ENCODE results near the gene FZD10. TPM values are rescaled to one million over a fixed set of nuclear protein-coding genes. Genes with fewer than 3 reads are reported as not detected.

FZD10 gene
- total and polyA plus RNA-seq, 4 experiments from 2014 or later, result not detected

DNA sequence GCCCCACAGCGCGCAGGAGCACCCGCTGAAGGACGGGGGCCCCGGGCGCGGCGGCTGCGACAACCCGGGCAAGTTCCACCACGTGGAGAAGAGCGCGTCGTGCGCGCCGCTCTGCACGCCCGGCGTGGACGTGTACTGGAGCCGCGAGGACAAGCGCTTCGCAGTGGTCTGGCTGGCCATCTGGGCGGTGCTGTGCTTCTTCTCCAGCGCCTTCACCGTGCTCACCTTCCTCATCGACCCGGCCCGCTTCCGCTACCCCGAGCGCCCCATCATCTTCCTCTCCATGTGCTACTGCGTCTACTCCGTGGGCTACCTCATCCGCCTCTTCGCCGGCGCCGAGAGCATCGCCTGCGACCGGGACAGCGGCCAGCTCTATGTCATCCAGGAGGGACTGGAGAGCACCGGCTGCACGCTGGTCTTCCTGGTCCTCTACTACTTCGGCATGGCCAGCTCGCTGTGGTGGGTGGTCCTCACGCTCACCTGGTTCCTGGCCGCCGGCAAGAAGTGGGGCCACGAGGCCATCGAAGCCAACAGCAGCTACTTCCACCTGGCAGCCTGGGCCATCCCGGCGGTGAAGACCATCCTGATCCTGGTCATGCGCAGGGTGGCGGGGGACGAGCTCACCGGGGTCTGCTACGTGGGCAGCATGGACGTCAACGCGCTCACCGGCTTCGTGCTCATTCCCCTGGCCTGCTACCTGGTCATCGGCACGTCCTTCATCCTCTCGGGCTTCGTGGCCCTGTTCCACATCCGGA lies 1.4 kb downstream of the FZD10 start:
- peaks cover 0 to 2% (median 0%) of the 10 kb centered on the region in 8 donors for H3K9me3 Mint-ChIP-seq
- no peaks in the 10 kb centered on the region for H3K36me3 Mint-ChIP-seq
- Histone ChIP-seq H3K9me3 (ENCODE audit: control insufficient read depth in 1 of 2, low read length in 2 of 2) (no peaks in the 10 kb centered on the region), H3K36me3 (ENCODE audit: insufficient read depth, low read length) (no peaks in the 10 kb centered on the region), H3K4me3 (ENCODE audit: low read length in 2 of 2) (no peak overlapping the region), H3K27ac (ENCODE audit: low read depth, low read length) (no peak overlapping the region), H3K4me1 (ENCODE audit: insufficient read depth, low read length) (no peaks in the 10 kb centered on the region), H3K27me3 (ENCODE audit: insufficient read depth, low read length) (no peaks in the 10 kb centered on the region)
- ChIA-PET CTCF (ENCODE audit: partially characterized antibody) (no interaction called here), POLR2A (ENCODE audit: partially characterized antibody) (no interaction called here)
- H3K27me3 Mint-ChIP-seq, result peaks cover 15 to 29% of the 10 kb centered on the region in 2 donors
- H3K4me3 Mint-ChIP-seq, result peak overlapping the region in 2 of 8 donors; percentile 30 to 61
- H3K4me1 Mint-ChIP-seq, result peaks cover 0 to 12% (median 0%) of the 10 kb centered on the region in 4 donors
- intact Hi-C loops (cut with micrococcal nuclease), result no loop called here
- no peak for DNase-seq
- H3K27ac Mint-ChIP-seq, result no peak overlapping the region

DNA sequence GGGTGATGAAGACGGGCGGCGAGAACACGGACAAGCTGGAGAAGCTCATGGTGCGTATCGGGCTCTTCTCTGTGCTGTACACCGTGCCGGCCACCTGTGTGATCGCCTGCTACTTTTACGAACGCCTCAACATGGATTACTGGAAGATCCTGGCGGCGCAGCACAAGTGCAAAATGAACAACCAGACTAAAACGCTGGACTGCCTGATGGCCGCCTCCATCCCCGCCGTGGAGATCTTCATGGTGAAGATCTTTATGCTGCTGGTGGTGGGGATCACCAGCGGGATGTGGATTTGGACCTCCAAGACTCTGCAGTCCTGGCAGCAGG lies 1.9 kb downstream of the FZD10 start:
- Mint-ChIP-seq H3K9me3 (peaks cover 0 to 4% (median 0%) of the 10 kb centered on the region in 8 donors), H3K27me3 (peaks cover 15 to 29% of the 10 kb centered on the region in 2 donors)

DNA sequence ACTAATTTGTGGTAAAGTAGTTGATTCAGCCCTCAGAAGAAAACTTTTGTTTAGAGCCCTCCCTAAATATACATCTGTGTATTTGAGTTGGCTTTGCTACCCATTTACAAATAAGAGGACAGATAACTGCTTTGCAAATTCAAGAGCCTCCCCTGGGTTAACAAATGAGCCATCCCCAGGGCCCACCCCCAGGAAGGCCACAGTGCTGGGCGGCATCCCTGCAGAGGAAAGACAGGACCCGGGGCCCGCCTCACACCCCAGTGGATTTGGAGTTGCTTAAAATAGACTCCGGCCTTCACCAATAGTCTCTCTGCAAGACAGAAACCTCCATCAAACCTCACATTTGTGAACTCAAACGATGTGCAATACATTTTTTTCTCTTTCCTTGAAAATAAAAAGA lies 2.7 kb downstream of the FZD10 start:
- Histone ChIP-seq H3K36me3 (ENCODE audit: insufficient read depth, low read length) (no peaks in the 10 kb centered on the region), H3K27me3 (ENCODE audit: insufficient read depth, low read length) (no peaks in the 10 kb centered on the region), H3K9me3 (ENCODE audit: control insufficient read depth in 1 of 2, low read length in 2 of 2) (no peaks in the 10 kb centered on the region), H3K4me3 (ENCODE audit: low read length in 2 of 2) (no peak overlapping the region), H3K4me1 (ENCODE audit: insufficient read depth, low read length) (no peaks in the 10 kb centered on the region), H3K27ac (ENCODE audit: low read depth, low read length) (no peak overlapping the region)
- intact Hi-C loops (cut with micrococcal nuclease), result no loop called here
- H3K27me3 Mint-ChIP-seq, result peaks cover 15 to 29% of the 10 kb centered on the region in 2 donors
- no peak overlapping the region for H3K27ac Mint-ChIP-seq
- no peak overlapping the region for H3K4me3 Mint-ChIP-seq
- H3K9me3 Mint-ChIP-seq, result peaks cover 0 to 4% (median 0%) of the 10 kb centered on the region in 8 donors
- peaks cover 0 to 12% (median 0%) of the 10 kb centered on the region in 4 donors for H3K4me1 Mint-ChIP-seq
- ChIA-PET POLR2A (ENCODE audit: partially characterized antibody) (no interaction called here), CTCF (ENCODE audit: partially characterized antibody) (no interaction called here)
- DNase-seq, result no peak
- H3K36me3 Mint-ChIP-seq, result no peaks in the 10 kb centered on the region

More for the DNA sequence above, 1.9 kb downstream of the FZD10 start:
- intact Hi-C loops (cut with micrococcal nuclease), result no loop called here
- H3K36me3 ChIP-seq (ENCODE audit: insufficient read depth, low read length), result no peaks in the 10 kb centered on the region
- H3K9me3 ChIP-seq (ENCODE audit: control insufficient read depth in 1 of 2, low read length in 2 of 2), result no peaks in the 10 kb centered on the region
- no peak overlapping the region for H3K4me3 ChIP-seq (ENCODE audit: low read length in 2 of 2)
- DNase-seq, result no peak
- Mint-ChIP-seq H3K4me3 (no peak overlapping the region), H3K4me1 (peaks cover 0 to 12% (median 0%) of the 10 kb centered on the region in 4 donors), H3K27ac (no peak overlapping the region), H3K36me3 (no peaks in the 10 kb centered on the region)
- POLR2A ChIA-PET (ENCODE audit: partially characterized antibody), result no interaction called here
- no peaks in the 10 kb centered on the region for H3K4me1 ChIP-seq (ENCODE audit: insufficient read depth, low read length)
- CTCF ChIA-PET (ENCODE audit: partially characterized antibody), result no interaction called here
- H3K27ac ChIP-seq (ENCODE audit: low read depth, low read length), result no peak overlapping the region
- H3K27me3 ChIP-seq (ENCODE audit: insufficient read depth, low read length), result no peaks in the 10 kb centered on the region

DNA sequence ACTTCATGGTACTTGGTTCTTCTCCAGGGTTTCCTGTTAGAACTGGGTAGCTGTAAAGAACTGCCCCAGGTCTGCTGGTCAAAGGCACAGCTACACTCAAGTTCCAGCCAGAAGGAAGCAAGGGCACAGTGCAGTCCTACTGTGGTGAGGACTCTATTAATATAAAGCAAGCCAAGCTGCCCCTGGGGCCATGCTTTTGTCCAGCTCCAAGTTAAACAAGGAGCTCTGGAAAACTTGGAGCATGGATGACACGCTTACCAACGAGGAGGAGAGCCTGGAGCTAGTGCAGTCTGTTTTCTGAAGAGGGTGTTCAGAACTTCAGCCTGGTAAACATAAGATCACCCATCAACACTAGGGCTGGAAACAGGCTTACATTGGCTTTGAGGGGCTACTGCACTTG lies 4.0 kb downstream of the FZD10 start:
- Mint-ChIP-seq H3K4me3 (no peak overlapping the region), H3K9me3 (peaks cover 0 to 6% (median under 1%) of the 10 kb centered on the region in 8 donors), H3K27me3 (peaks cover 12 to 25% of the 10 kb centered on the region in 2 donors), H3K27ac (no peak overlapping the region), H3K36me3 (no peaks in the 10 kb centered on the region), H3K4me1 (peaks cover 0 to 12% (median 0%) of the 10 kb centered on the region in 4 donors)
- H3K9me3 ChIP-seq (ENCODE audit: control insufficient read depth in 1 of 2, low read length in 2 of 2), result no peaks in the 10 kb centered on the region
- H3K27me3 ChIP-seq (ENCODE audit: insufficient read depth, low read length), result no peaks in the 10 kb centered on the region
- no peak overlapping the region for H3K4me3 ChIP-seq (ENCODE audit: low read length in 2 of 2)
- H3K36me3 ChIP-seq (ENCODE audit: insufficient read depth, low read length), result no peaks in the 10 kb centered on the region
- DNase-seq, result no peak
- intact Hi-C loops (cut with micrococcal nuclease), result no loop called here
- CTCF ChIA-PET (ENCODE audit: partially characterized antibody), result no interaction called here
- no peak overlapping the region for H3K27ac ChIP-seq (ENCODE audit: low read depth, low read length)
- POLR2A ChIA-PET (ENCODE audit: partially characterized antibody), result no interaction called here
- H3K4me1 ChIP-seq (ENCODE audit: insufficient read depth, low read length), result no peaks in the 10 kb centered on the region

DNA sequence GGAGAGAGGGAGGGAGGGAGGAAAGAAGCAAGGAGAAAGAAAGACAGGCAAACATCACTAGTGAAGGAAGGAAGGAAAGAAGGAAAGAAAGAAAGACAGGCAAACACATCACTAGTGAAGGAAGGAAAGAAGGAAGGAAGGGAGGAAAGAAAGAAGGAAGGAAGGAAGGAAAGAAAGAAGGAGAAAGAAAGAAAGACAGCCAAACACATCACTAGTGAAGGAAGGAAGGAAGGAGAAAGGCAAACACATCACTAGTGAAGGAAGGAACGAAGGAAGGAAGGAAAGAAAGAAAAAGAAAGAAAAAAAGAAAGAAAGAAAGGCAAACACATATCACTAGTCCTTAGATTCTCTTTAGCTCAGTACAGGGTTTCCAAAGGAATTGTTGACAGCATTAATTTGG lies 5.3 kb downstream of the FZD10 start:
- no peaks in the 10 kb centered on the region for H3K36me3 Mint-ChIP-seq
- Histone ChIP-seq H3K36me3 (ENCODE audit: insufficient read depth, low read length) (no peaks in the 10 kb centered on the region), H3K9me3 (ENCODE audit: control insufficient read depth in 1 of 2, low read length in 2 of 2) (no peaks in the 10 kb centered on the region), H3K4me3 (ENCODE audit: low read length in 2 of 2) (no peak overlapping the region), H3K27ac (ENCODE audit: low read depth, low read length) (no peak overlapping the region), H3K27me3 (ENCODE audit: insufficient read depth, low read length) (no peaks in the 10 kb centered on the region), H3K4me1 (ENCODE audit: insufficient read depth, low read length) (no peaks in the 10 kb centered on the region)
- ChIA-PET POLR2A (ENCODE audit: partially characterized antibody) (no interaction called here), CTCF (ENCODE audit: partially characterized antibody) (no interaction called here)
- intact Hi-C loops (cut with micrococcal nuclease), result no loop called here
- peaks cover 0 to 12% (median 0%) of the 10 kb centered on the region in 4 donors for H3K4me1 Mint-ChIP-seq
- no peak for DNase-seq
- H3K9me3 Mint-ChIP-seq, result peaks cover 0 to 11% (median under 1%) of the 10 kb centered on the region in 8 donors
- H3K4me3 Mint-ChIP-seq, result no peak overlapping the region
- peaks cover 12 to 25% of the 10 kb centered on the region in 2 donors for H3K27me3 Mint-ChIP-seq
- H3K27ac Mint-ChIP-seq, result peak overlapping the region in 1 of 7 donors; percentile 37

DNA sequence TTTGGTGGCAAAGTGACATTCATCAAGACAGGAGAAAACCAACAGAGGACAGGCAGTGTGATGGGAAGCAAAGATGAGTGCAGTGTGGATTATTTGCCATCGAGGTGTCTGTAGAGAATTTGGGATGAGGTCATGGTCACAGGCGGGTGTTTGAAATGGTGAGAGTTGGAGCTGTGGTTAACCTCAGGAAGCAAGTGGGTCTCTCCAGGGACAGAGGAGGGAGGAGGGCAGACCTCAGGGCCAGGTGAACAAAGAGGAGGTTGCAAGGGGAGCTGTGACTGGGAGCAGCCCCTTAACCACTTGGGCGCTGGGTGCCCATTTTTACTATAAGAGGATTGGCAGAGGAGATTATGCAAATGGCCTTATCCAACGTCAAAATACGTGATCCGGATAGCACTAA lies 7.0 kb downstream of the FZD10 start:
- CTCF ChIA-PET (ENCODE audit: partially characterized antibody), result no interaction called here
- H3K4me1 Mint-ChIP-seq, result peaks cover 0 to 1% (median 0%) of the 10 kb centered on the region in 4 donors
- intact Hi-C loops (cut with micrococcal nuclease), result no loop called here
- DNase-seq, result no peak
- Histone ChIP-seq H3K9me3 (ENCODE audit: control insufficient read depth in 1 of 2, low read length in 2 of 2) (no peaks in the 10 kb centered on the region), H3K4me3 (ENCODE audit: low read length in 2 of 2) (no peak overlapping the region), H3K36me3 (ENCODE audit: insufficient read depth, low read length) (no peaks in the 10 kb centered on the region), H3K27me3 (ENCODE audit: insufficient read depth, low read length) (no peaks in the 10 kb centered on the region), H3K4me1 (ENCODE audit: insufficient read depth, low read length) (no peaks in the 10 kb centered on the region), H3K27ac (ENCODE audit: low read depth, low read length) (no peak overlapping the region)
- H3K27me3 Mint-ChIP-seq, result peaks cover 5 to 17% of the 10 kb centered on the region in 2 donors
- no peaks in the 10 kb centered on the region for H3K36me3 Mint-ChIP-seq
- H3K27ac Mint-ChIP-seq, result no peak overlapping the region
- no peak overlapping the region for H3K4me3 Mint-ChIP-seq
- POLR2A ChIA-PET (ENCODE audit: partially characterized antibody), result no interaction called here
- peaks cover 0 to 10% (median 0%) of the 10 kb centered on the region in 8 donors for H3K9me3 Mint-ChIP-seq

DNA sequence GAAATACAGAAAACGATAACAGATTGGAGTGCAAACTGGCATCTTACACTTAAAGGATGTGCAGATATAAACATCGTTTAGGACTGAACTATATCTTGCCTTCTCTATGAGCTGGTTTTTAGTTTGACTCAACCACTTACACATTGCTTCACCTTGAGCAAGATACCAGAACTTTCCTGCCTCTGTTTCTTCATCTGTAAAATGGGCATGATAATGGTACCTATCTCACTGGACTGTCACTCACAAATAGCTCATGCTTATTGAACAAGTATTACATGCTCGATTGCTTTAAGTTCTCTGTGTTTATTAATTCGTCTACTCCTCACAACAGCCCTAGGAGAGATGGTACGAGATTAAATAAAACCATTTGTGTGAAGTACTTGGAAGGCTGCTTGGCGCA lies 7.7 kb downstream of the FZD10 start:
- Mint-ChIP-seq H3K4me3 (no peak overlapping the region), H3K27ac (no peak overlapping the region)
- intact Hi-C loops (cut with micrococcal nuclease), result no loop called here

More for the DNA sequence above, 7.7 kb downstream of the FZD10 start:
- Histone ChIP-seq H3K36me3 (ENCODE audit: insufficient read depth, low read length) (no peaks in the 10 kb centered on the region), H3K4me1 (ENCODE audit: insufficient read depth, low read length) (no peaks in the 10 kb centered on the region), H3K9me3 (ENCODE audit: control insufficient read depth in 1 of 2, low read length in 2 of 2) (no peaks in the 10 kb centered on the region), H3K27me3 (ENCODE audit: insufficient read depth, low read length) (no peaks in the 10 kb centered on the region), H3K27ac (ENCODE audit: low read depth, low read length) (no peak overlapping the region), H3K4me3 (ENCODE audit: low read length in 2 of 2) (no peak overlapping the region)
- peaks cover 5 to 17% of the 10 kb centered on the region in 2 donors for H3K27me3 Mint-ChIP-seq
- H3K36me3 Mint-ChIP-seq, result no peaks in the 10 kb centered on the region
- CTCF ChIA-PET (ENCODE audit: partially characterized antibody), result no interaction called here
- H3K9me3 Mint-ChIP-seq, result peaks cover 0 to 10% (median under 1%) of the 10 kb centered on the region in 8 donors
- POLR2A ChIA-PET (ENCODE audit: partially characterized antibody), result no interaction called here
- no peaks in the 10 kb centered on the region for H3K4me1 Mint-ChIP-seq
- no peak for DNase-seq

Data from CD4-positive, alpha-beta memory T cell (primary cell).